NCI-H82 treated with DMSO at 0.1 percent for 48 hours (cell line): ENCODE measurements around the gene GMIP.
"Not testable (repeated sequence)": the region's sequence is repeated elsewhere in the genome, so short reads cannot be mapped to it uniquely, and the experiment has no call there.

Experiments used
- DNase-seq: peaks from one replicate; lab custom pipeline; 2025; ENCODE audit not compliant: unreplicated experiment; lab: John Stamatoyannopoulos, UW

The GMIP gene

GRCh38 chr19:19613506-19613905 lies 30.0 kb downstream of the GMIP start:
- DNase-seq, result no peak

GRCh38 chr19:19610376-19611202 lies 32.9 kb downstream of the GMIP start:
- no peak for DNase-seq

GRCh38 chr19:19606686-19607085 lies 36.8 kb downstream of the GMIP start:
- DNase-seq, result not testable (repeated sequence)

GRCh38 chr19:19606021-19606420 lies 37.4 kb downstream of the GMIP start:
- DNase-seq, result no peak

- DNase-seq, result no peak
Observed at GRCh38 chr19:19602713-19603324, 40.6 kb downstream of the GMIP start.

GRCh38 chr19:19602136-19602712 lies 41.2 kb downstream of the GMIP start:
- no peak for DNase-seq

GRCh38 chr19:19600793-19601330 lies 42.6 kb downstream of the GMIP start:
- DNase-seq, result no peak

GRCh38 chr19:19598728-19599451 lies 44.6 kb downstream of the GMIP start:
- DNase-seq, result not testable (repeated sequence)

GRCh38 chr19:19597809-19598306 lies 45.6 kb downstream of the GMIP start:
- DNase-seq, result no peak

GRCh38 chr19:19595171-19595701 lies 48.2 kb downstream of the GMIP start:
- no peak for DNase-seq

GRCh38 chr19:19594381-19594780 lies 49.1 kb downstream of the GMIP start:
- no peak for DNase-seq

GRCh38 chr19:19592690-19593089 lies 50.8 kb downstream of the GMIP start:
- no peak for DNase-seq

GRCh38 chr19:19591133-19591825 lies 52.2 kb downstream of the GMIP start:
- no peak for DNase-seq

- no peak for DNase-seq
Observed at GRCh38 chr19:19588546-19588945, 54.9 kb downstream of the GMIP start.

- DNase-seq, result no peak
Observed at GRCh38 chr19:19587771-19588170, 55.7 kb downstream of the GMIP start.

GRCh38 chr19:19584356-19584755 lies 59.1 kb downstream of the GMIP start:
- DNase-seq, result no peak

GRCh38 chr19:19582471-19582870 lies 61.0 kb downstream of the GMIP start:
- no peak for DNase-seq

- no peak for DNase-seq
Observed at GRCh38 chr19:19581391-19581790, 62.1 kb downstream of the GMIP start.

- DNase-seq, result no peak
Observed at GRCh38 chr19:19580418-19580817, 63.0 kb downstream of the GMIP start.
